ENCODE measurements around the gene GMPR2.
"Not testable (repeated sequence)": the region's sequence is repeated elsewhere in the genome, so short reads cannot be mapped to it uniquely, and the experiment has no call there.

GMPR2 gene

GRCh38 chr14:24232121-24232644, 546 bp upstream of the GMPR2 start, which contains the start of gene NEDD8:
TSS of gene NEDD8 (minus strand) at chr14:24232367. CDS start at chr14:24232267, 100 bp downstream.
- peak; percentile 85 for DNase-seq

DNA sequence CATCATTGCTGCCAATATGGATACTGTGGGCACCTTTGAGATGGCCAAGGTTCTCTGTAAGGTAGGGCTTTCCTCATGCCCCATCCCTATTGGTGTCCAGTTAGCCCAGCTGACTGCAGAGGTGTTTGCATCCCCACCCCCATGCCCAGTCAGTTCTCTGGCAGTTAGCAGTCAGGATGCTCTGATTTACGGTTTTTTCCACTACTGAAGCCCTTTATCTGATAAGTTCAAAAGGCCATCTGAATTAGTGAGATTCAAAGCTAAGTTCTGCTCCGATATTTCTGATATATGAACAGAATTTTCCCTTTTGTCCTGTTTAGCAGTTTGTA, 773 bp downstream of the GMPR2 start:
- no peak for DNase-seq

DNA sequence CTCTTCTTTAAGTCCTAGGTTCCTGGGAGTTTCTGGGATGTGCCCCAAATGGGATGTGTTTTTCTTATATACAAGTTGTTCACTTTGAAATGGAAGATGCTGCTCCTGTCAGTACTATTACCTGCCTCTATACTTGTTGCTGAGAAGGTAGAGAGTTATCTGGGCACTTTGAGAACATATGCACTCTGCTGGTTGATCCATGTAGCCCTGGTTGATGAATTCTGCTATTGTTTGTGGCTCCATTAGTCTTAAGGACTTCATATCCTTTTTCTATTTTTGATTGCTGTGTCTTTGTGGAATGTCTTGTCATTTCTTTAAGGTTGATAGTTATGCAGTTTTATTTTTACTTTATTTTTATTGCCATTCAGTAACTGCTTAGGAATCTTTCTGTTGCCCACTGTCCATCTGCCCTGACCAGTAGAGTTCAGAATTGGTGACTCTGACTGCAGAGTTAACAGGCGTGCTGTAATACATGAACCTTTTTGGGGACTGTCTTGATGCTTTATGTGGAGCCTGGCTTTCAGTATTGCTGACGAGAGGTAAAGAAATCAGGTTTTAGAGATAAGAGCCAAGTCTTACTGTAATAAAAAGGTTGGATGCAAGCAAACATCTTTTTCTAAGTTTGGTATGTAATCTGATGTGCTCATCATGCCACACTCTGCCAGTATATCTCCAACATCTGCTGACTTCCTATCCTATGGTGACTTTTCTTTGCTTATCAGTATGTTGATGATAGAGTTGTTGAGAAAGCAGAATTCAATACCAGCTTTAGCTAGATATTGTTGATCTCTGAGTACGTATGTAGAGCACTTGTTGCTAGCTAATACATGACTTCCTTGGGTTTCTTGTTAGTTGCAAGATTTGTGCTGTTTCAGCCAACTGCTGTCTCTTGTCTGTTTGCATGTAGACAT, 1.6 kb downstream of the GMPR2 start:
- DNase-seq = no peak

GRCh38 chr14:24235804-24236688, 3.3 kb downstream of the GMPR2 start:
- DNase-seq = no peak

- DNase-seq = no peak
These were observed 4.1 kb downstream of the GMPR2 start for GRCh38 chr14:24236689-24237462.

GRCh38 chr14:24237463-24237955, 4.8 kb downstream of the GMPR2 start:
- DNase-seq = no peak

DNA sequence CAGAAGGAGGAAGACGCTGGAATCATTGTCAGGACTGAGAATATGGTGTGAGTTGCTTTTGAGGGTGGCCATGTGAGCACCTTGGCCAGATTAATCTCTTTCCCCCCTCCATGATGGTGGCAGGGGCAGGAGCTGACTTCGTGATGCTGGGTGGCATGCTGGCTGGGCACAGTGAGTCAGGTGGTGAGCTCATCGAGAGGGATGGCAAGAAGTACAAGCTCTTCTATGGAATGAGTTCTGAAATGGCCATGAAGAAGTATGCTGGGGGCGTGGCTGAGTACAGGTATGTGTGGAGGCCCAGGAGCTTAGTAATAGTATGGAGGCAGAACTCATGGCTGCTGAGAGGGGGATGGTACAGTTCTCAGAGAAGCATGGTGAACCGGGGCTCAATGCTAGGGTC, 5.4 kb downstream of the GMPR2 start:
- no peak for DNase-seq

DNA sequence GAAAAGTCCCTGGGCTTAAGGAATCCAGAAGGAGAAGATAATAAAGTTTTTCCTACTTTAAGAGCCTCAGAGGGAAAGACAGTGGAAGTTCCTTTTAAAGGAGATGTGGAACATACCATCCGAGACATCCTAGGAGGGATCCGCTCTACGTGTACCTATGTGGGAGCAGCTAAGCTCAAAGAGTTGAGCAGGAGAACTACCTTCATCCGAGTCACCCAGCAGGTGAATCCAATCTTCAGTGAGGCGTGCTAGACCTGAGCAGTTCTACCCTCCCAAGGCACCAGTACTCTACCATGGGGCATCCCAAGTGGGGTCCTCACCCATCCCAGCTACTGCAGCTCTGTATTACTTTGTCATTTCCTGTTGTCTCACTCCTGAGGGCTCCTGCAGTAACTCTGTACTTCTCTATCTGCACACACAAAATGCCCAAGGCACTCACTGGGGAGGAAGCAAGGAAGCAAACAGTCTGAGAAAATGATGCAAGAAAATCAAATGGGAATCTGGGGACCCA, 5.9 kb downstream of the GMPR2 start:
- no peak for DNase-seq

GRCh38 chr14:24240110-24240918, 7.6 kb downstream of the GMPR2 start:
- DNase-seq = no peak

- peak; percentile 97 for DNase-seq
These were observed 9.2 kb downstream of the GMPR2 start for GRCh38 chr14:24241829-24242443.

GRCh38 chr14:24243336-24243836, 10.7 kb downstream of the GMPR2 start:
- DNase-seq = no peak

- DNase-seq = not testable (repeated sequence)
These were observed 12.6 kb downstream of the GMPR2 start for GRCh38 chr14:24245350-24245749.

- DNase-seq = no peak
These were observed 14.1 kb downstream of the GMPR2 start for GRCh38 chr14:24246765-24247212.

- no peak for DNase-seq
These were observed 14.7 kb downstream of the GMPR2 start for GRCh38 chr14:24247422-24247821.

GRCh38 chr14:24249230-24250021, 16.7 kb downstream of the GMPR2 start:
- no peak for DNase-seq

DNA sequence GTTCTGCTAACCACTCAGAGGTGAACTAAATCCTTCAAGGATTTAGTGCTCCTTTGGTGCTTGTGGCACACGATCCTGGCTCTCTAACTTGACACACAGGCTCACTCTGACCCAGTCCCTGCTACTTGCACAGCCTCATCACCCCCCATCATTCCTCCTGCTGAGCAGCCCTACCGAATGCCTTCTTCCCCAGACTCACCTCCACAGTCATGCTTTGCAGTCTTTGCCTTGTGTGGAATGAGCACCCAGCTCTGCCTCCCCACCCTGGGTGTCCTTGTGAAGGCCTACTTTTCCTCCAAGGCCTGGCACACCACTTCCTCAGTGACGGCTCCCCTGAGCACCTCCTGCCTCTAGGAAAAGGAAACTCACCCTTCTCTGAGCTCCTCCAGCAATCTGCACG, 17.6 kb downstream of the GMPR2 start:
- DNase-seq = no peak

- DNase-seq = no peak
These were observed 19.2 kb downstream of the GMPR2 start for GRCh38 chr14:24251880-24252288.

GRCh38 chr14:24252289-24253124, 19.8 kb downstream of the GMPR2 start:
- no peak for DNase-seq

DNA sequence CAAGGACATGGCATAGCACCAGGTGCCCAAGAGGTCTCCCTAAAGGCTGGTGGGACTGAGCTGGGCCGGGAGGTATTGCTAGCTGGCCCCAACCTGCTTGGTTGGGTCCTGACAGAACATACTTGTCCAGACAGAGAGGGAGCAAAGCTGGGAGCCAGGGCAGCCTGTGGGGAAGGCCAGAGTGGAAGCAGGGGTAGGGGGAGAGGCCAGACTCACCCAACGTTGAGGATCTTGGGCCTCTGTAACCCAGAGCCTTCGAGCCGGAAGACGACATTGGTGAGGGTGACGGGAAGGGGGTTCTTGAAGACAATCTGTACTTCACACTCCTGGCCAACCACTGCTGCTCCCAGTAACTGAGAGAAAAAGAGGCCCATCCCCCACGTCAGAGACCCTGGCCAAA, 21.2 kb downstream of the GMPR2 start:
- DNase-seq = no peak
